LNCAP (cell line): ENCODE measurements around the gene ATOX1.

Experiments used
- TF ChIP-seq, protein P1 (sequence below): fragments of 450-650 bp; IDR thresholded peaks from 2 replicates; pipeline ENCODE4 v1.5.1; 2017; ENCODE audit warnings: mild to moderate bottlenecking

ATOX1 gene

DNA sequence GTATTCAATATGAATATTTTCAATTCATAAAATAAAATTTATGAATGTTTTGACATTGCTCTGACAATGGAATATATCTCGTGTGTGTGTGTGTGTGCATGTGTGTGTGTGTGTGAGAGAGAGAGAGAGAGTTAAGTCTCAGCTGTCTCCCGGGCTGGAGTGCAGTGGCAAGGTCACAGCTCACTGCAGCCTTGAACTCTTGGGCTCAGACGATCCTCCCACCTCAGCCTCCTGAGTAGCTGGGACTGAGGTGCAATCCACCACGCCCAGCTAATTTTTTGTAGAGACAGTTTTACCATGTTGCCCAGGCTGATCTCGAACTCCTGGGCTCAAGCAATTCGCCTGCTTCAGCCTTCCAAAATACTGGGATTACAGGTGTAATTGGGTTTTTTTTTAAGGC, 29.4 kb upstream of the ATOX1 start:
- TF ChIP-seq, protein P1, sequence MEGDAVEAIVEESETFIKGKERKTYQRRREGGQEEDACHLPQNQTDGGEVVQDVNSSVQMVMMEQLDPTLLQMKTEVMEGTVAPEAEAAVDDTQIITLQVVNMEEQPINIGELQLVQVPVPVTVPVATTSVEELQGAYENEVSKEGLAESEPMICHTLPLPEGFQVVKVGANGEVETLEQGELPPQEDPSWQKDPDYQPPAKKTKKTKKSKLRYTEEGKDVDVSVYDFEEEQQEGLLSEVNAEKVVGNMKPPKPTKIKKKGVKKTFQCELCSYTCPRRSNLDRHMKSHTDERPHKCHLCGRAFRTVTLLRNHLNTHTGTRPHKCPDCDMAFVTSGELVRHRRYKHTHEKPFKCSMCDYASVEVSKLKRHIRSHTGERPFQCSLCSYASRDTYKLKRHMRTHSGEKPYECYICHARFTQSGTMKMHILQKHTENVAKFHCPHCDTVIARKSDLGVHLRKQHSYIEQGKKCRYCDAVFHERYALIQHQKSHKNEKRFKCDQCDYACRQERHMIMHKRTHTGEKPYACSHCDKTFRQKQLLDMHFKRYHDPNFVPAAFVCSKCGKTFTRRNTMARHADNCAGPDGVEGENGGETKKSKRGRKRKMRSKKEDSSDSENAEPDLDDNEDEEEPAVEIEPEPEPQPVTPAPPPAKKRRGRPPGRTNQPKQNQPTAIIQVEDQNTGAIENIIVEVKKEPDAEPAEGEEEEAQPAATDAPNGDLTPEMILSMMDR: no peak

DNA sequence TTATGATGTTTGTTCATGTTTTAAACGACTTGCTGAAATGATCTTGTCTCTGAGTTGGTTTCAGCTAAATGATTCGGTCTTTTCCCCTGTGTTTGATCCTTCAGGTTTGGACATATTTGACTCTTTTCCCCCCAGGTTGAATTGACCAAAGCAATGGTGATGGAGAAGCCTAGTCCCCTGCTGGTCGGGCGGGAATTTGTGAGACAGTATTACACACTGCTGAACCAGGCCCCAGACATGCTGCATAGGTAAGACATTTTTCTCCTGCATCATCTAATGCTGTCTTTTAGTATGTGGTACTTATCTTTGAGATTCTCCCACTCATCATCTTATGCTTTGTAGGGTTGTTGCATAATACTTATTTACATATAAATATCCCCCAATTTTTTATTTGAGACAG, 28.0 kb upstream of the ATOX1 start:
- TF ChIP-seq, protein P1: 0 out of 2 replicates have a peak, but pooled peaks have one; percentile 8

DNA sequence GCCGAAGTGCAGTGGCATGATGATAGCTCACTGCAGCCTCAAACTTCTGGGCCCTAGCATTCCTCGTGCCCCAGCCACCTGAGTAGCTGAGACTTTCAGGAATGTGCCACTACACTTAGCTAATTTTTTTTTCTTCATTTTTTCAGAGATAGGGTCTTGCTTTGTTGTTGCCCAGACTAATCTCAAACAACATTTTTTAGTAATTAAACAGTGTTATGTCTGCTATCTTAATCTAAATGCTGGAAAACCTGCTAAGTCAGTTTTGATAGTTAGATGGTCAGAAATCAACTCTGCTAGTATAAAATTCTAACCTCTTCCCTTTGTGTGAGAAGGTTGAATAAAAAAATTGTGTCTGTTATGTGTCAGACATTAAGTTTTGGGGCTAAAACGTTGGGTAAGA, 25.7 kb upstream of the ATOX1 start:
- TF ChIP-seq, protein P1: no peak

DNA sequence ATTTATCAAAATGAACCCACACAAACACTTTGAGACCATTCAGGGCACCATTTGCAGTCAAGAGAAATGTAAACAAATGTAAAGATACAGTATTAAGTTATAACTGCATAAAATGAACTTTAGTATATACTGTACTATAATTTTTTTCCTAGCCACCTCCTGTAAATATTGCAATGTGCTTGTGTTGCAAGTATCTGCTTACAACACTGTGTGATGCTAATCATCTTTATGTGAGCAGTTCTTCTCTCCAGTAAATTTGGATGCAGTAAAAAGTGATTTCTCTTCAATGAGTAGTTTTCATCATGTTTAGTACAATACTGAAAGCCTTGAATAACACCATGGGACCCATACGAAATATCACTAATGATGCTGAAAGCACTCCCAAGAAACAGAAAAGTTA, 22.8 kb upstream of the ATOX1 start:
- TF ChIP-seq, protein P1: no peak

DNA sequence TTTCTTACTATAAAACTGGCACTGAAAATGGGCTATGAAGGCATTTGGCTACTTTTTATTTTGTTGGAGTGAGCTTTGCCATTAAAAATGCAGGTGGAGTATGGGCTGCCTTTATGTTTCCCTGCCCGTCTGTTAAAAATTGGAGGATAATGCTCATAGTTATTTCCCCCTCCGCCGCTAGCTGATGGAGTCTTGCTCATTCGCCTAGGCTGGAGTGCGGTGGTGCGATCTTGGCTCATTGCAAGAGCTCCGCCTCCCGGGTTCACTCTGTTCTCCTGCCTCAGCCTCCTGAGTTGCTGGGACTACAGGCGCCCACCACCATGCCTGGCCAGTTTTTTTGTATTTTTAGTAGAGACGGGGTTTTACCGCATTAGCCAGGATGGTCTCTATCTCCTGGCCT, 21.9 kb upstream of the ATOX1 start:
- TF ChIP-seq, protein P1: no peak

DNA sequence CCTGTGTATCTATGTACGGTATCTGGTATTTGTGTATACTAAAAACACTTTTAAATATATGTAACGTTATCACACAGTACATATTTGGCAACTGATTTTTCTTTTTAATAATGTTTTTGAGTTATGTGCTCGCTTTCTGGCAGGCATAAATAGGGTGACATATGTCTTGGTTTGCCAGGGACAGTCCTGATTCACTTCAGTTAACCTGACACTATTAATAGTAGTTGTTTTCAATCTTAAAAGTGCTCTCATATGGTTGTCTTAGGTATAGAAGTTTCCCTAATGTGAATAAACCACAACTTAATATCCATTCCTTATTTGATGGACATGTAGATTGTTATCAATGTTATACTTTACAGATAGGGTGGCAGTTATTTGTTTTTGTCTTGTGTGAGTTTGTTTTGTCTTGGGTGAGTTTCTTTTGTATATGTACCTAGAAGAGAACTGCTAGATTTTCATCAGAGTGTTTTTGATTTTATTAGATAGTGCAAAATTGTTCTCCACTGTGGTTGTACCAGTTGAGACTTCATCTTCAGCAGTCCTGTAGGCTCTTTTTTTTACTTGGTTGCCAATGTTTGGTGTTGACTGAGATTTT, 21.2 kb upstream of the ATOX1 start:
- TF ChIP-seq, protein P1: no peak

DNA sequence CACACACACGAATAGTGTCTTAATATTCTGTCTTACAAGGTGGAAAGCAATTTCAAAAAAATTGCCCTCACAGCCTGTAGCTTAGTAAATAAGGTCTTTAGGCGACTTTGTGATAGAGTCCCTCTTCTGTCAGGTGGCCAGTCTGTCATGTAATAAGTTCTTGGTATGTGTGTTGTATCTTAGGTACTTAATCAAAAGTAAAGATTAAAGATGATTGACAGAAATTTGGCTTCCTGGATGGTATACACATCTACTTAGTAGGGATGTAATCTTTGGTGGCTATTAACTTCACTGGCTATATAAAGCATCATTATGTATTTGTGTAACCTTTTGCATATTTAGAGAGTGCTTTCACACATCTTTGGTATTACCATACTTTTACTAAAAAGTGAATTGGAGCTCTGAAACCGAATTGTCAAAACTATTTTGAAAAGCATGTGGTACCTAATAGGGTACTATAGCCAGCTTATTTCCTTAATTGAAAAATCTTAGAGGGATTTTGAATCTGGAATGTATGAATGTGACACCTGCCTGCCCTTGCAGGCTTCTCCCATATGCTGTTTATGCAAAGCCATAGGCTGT, 16.7 kb upstream of the ATOX1 start:
- TF ChIP-seq, protein P1: no peak

DNA sequence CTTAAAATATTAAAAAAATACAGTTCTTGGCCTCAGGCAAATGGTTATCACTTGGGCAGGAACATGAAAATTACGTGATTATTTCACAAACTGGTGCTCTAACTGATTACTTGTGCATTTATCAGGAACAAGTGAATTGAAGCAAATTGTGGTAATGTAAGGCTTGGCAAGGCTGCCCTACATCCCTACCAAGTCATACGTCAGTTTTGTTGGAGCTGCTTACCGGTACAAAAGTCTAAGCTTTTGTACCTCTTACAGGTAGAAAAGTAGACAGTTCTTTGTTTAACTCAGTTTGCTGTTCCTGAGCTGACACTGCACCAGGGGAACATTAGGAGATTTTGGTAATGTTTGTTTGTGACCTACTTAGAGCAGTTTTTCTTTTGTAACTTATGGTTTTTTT, 15.5 kb upstream of the ATOX1 start:
- TF ChIP-seq, protein P1: no peak
